Skeletal muscle satellite cell (primary cell): ENCODE results near the gene COL18A1.

ENCODE experiments used
- H3K27me3 ChIP-seq: 2 replicates; pipeline ENCODE4 v1.7.0; 2013; ENCODE audit warnings: low read length; ENCODE audit not compliant: control insufficient read depth, insufficient read depth
- H3K36me3 ChIP-seq: 2 replicates; pipeline ENCODE4 v1.7.0; 2013; ENCODE audit warnings: mild to moderate bottlenecking, control low read depth, low read length; ENCODE audit not compliant: insufficient read depth
- H3K4me1 ChIP-seq: 2 replicates; pipeline ENCODE4 v1.7.0; 2013; ENCODE audit warnings: low read length; ENCODE audit not compliant: control insufficient read depth, insufficient read depth
- H3K4me2 ChIP-seq: 2 replicates; pipeline ENCODE4 v1.7.0; 2013; ENCODE audit warnings: mild to moderate bottlenecking, low read length
- H3K4me3 ChIP-seq: 2 replicates; pipeline ENCODE4 v1.7.0; 2013; ENCODE audit warnings: low read length
- H3K9ac ChIP-seq: 2 replicates; pipeline ENCODE4 v1.7.0; 2013; ENCODE audit warnings: mild to moderate bottlenecking, low read depth, low read length, moderate library complexity
- H3K9me3 ChIP-seq: replicated peaks from 2 replicates; pipeline ENCODE4 v1.7.0; 2013; ENCODE audit warnings: mild to moderate bottlenecking, control low read depth, low read length

The COL18A1 gene

GRCh38 chr21:45379171-45379900 lies 25.6 kb upstream of the COL18A1 start:
- no peaks in the 10 kb centered on the region for H3K9me3 ChIP-seq
- H3K4me2 ChIP-seq, result no peak overlapping the region
- H3K4me1 ChIP-seq, result no peaks in the 10 kb centered on the region
- H3K36me3 ChIP-seq, result no peaks in the 10 kb centered on the region
- peaks cover 20% of the 10 kb centered on the region for H3K27me3 ChIP-seq
- no peak overlapping the region for H3K4me3 ChIP-seq
- no peak overlapping the region for H3K9ac ChIP-seq

- H3K36me3 ChIP-seq, result no peaks in the 10 kb centered on the region
- H3K27me3 ChIP-seq, result peaks cover 20% of the 10 kb centered on the region
- no peak overlapping the region for H3K4me2 ChIP-seq
- no peaks in the 10 kb centered on the region for H3K9me3 ChIP-seq
- no peak overlapping the region for H3K9ac ChIP-seq
- no peak overlapping the region for H3K4me3 ChIP-seq
- H3K4me1 ChIP-seq, result no peaks in the 10 kb centered on the region
Measured at GRCh38 chr21:45379901-45380330, 25.0 kb upstream of the COL18A1 start.

DNA sequence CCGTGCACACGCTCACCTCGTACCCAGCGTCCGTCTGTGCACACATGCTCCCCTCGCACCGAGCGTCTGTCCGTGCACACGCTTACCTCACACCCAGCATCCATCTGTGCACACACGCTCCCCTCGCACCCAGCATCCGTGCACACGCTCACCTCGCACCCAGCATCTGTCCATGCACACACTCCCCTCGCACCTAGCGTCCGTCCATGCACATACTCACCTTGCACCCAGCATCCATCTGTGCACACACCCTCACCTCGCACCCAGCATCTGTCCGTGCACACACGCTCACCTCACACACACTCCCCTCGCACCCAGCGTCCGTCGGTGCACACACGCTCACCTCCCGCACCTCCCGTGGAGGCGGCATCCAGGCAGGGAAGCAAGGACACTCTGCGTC lies 24.4 kb upstream of the COL18A1 start:
- H3K9ac ChIP-seq, result no peak overlapping the region
- H3K4me3 ChIP-seq, result no peak overlapping the region
- H3K4me2 ChIP-seq, result no peak overlapping the region
- no peaks in the 10 kb centered on the region for H3K9me3 ChIP-seq
- H3K27me3 ChIP-seq, result peaks cover 23% of the 10 kb centered on the region
- H3K36me3 ChIP-seq, result no peaks in the 10 kb centered on the region
- H3K4me1 ChIP-seq, result no peaks in the 10 kb centered on the region

- no peaks in the 10 kb centered on the region for H3K36me3 ChIP-seq
- no peak overlapping the region for H3K4me2 ChIP-seq
- no peaks in the 10 kb centered on the region for H3K9me3 ChIP-seq
- peaks cover 23% of the 10 kb centered on the region for H3K27me3 ChIP-seq
- H3K4me3 ChIP-seq, result no peak overlapping the region
- peaks cover under 1% of the 10 kb centered on the region for H3K4me1 ChIP-seq
- no peak overlapping the region for H3K9ac ChIP-seq
Measured at GRCh38 chr21:45381036-45381787, 23.8 kb upstream of the COL18A1 start.

GRCh38 chr21:45381865-45382696 lies 22.9 kb upstream of the COL18A1 start:
- Histone ChIP-seq H3K4me2 (no peak overlapping the region), H3K4me3 (no peak overlapping the region), H3K27me3 (peaks cover 23% of the 10 kb centered on the region), H3K4me1 (peaks cover 8% of the 10 kb centered on the region), H3K9ac (no peak overlapping the region), H3K36me3 (no peaks in the 10 kb centered on the region), H3K9me3 (no peaks in the 10 kb centered on the region)

GRCh38 chr21:45382697-45382997 lies 22.3 kb upstream of the COL18A1 start:
- Histone ChIP-seq H3K4me1 (peaks cover 14% of the 10 kb centered on the region), H3K27me3 (peaks cover 22% of the 10 kb centered on the region), H3K4me3 (no peak overlapping the region), H3K36me3 (no peaks in the 10 kb centered on the region), H3K9ac (no peak overlapping the region), H3K9me3 (no peaks in the 10 kb centered on the region), H3K4me2 (no peak overlapping the region)

DNA sequence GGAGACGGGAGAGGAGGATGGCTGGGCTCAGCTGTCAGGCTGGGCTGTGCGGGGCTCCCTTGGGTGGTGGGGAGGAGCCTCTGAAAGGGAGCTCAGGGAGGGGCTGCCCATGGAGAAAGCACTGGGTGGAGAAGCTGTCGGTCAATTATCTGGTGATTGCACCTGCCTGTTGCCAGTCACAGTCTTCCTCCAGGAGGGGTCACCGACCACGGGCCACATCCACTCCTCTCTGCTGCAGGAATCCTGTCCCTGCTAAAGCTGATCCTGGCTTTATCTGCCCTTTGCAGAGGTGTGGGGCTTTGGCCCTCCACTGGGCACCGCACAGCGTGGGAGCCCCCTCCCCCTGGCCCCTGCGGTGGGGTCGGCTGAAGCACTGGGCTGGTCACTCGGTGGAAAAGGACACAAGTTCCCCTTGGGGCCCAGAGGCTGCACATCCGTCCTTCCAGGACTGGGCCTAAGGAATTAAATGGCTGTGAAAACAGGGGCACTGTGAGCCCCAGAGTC lies 21.8 kb upstream of the COL18A1 start:
- H3K36me3 ChIP-seq, result no peaks in the 10 kb centered on the region
- no peak overlapping the region for H3K4me2 ChIP-seq
- H3K4me1 ChIP-seq, result peaks cover 16% of the 10 kb centered on the region
- no peak overlapping the region for H3K4me3 ChIP-seq
- peaks cover 18% of the 10 kb centered on the region for H3K27me3 ChIP-seq
- H3K9me3 ChIP-seq, result no peaks in the 10 kb centered on the region
- no peak overlapping the region for H3K9ac ChIP-seq

DNA sequence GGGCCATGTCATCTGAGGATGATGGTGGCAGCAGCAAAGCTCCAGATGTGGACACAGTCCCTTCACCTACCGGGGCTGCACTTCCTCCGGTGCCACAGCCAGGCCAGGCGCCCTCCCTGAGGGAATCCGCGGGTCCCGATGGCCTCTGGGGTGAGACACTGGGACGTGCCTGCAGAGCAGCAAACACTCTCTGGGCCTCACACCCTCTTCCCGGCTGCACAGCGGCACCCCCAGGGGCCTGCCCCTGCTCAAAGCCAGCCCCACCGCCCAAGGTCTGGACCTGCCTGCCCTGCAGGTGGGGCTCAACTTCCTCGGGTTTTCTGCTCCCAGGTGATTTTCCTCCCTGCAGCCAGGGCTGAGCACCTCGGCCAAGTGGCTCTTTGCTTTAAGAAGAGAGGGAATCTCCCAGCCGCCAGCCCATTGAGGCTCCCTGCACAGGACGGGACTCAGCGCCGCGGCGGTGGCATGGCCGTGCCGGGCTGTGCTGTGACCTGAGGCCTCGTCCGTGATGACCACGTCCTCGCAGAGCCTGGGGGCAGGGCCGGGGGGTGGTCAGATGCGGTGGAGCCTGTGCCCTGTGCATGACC lies 21.3 kb upstream of the COL18A1 start:
- no peak overlapping the region for H3K4me3 ChIP-seq
- no peak overlapping the region for H3K4me2 ChIP-seq
- no peaks in the 10 kb centered on the region for H3K36me3 ChIP-seq
- H3K4me1 ChIP-seq, result peaks cover 16% of the 10 kb centered on the region
- no peaks in the 10 kb centered on the region for H3K9me3 ChIP-seq
- no peak overlapping the region for H3K9ac ChIP-seq
- H3K27me3 ChIP-seq, result peaks cover 15% of the 10 kb centered on the region

- no peaks in the 10 kb centered on the region for H3K36me3 ChIP-seq
- no peak overlapping the region for H3K4me2 ChIP-seq
- no peak overlapping the region for H3K4me3 ChIP-seq
- H3K27me3 ChIP-seq, result peaks cover 15% of the 10 kb centered on the region
- no peak overlapping the region for H3K9ac ChIP-seq
- peaks cover 16% of the 10 kb centered on the region for H3K4me1 ChIP-seq
- H3K9me3 ChIP-seq, result no peaks in the 10 kb centered on the region
Measured at GRCh38 chr21:45384656-45385548, 20.1 kb upstream of the COL18A1 start.

DNA sequence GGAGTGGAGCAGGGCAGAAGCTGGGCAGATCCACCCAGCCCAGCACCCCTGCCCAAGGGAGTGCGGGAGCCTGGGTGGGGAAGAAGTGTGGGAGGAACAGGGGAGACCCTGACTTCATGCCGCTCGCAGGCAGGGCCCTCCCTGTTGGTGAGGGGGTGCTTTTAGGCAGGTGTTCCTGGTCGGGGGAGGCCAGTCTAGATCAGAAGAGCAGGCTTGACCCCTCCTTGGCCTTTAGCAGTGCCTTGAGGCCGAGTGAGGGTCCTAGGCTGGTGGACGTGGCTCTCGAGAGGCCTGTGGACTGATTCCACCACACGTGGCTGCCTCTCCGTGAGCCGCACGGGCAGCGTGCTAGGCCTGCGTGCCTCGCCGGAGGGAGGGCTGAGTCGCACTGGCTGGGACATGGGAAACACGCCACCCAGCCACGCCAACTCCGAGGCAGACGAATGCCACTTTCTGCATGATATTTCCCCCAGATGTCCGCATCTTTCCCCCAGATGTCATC lies 19.4 kb upstream of the COL18A1 start:
- Histone ChIP-seq H3K36me3 (no peaks in the 10 kb centered on the region), H3K4me1 (peaks cover 16% of the 10 kb centered on the region), H3K4me3 (no peak overlapping the region), H3K27me3 (peaks cover 15% of the 10 kb centered on the region), H3K4me2 (no peak overlapping the region), H3K9ac (no peak overlapping the region), H3K9me3 (no peaks in the 10 kb centered on the region)
